GM21825 (cell line): Measurements from ENCODE around the gene SHC3.

ENCODE experiments used
- ATAC-seq: cut with Tn5 transposase; IDR thresholded peaks from one replicate; pipeline ENCODE4 v1.9.1; 2021; ENCODE audit warnings: mild to moderate bottlenecking, moderate library complexity; ENCODE audit not compliant: unreplicated experiment

The SHC3 gene

GRCh38 chr9:89154651-89155336, 23.8 kb downstream of the SHC3 start:
- ATAC-seq, result no peak

GRCh38 chr9:89154218-89154617, 24.4 kb downstream of the SHC3 start:
- no peak for ATAC-seq

- no peak for ATAC-seq
These were observed 25.2 kb downstream of the SHC3 start for GRCh38 chr9:89153232-89154017.

GRCh38 chr9:89149726-89150125, 28.9 kb downstream of the SHC3 start:
- ATAC-seq, result no peak

- no peak for ATAC-seq
These were observed 33.5 kb downstream of the SHC3 start for GRCh38 chr9:89145097-89145496.

GRCh38 chr9:89144238-89144637, 34.4 kb downstream of the SHC3 start:
- ATAC-seq, result no peak

- ATAC-seq, result no peak
These were observed 35.4 kb downstream of the SHC3 start for GRCh38 chr9:89143266-89143665.

- ATAC-seq, result no peak
These were observed 39.2 kb downstream of the SHC3 start for GRCh38 chr9:89139455-89139854.

- ATAC-seq, result no peak
These were observed 39.9 kb downstream of the SHC3 start for GRCh38 chr9:89138463-89139390.

GRCh38 chr9:89137542-89138462, 40.8 kb downstream of the SHC3 start:
- no peak for ATAC-seq

GRCh38 chr9:89135591-89136166, 42.9 kb downstream of the SHC3 start:
- no peak for ATAC-seq

GRCh38 chr9:89134709-89135108, 43.9 kb downstream of the SHC3 start:
- ATAC-seq, result no peak

- ATAC-seq, result no peak
These were observed 55.7 kb downstream of the SHC3 start for GRCh38 chr9:89122949-89123348.

GRCh38 chr9:89120704-89121103, 57.9 kb downstream of the SHC3 start:
- ATAC-seq, result no peak

- ATAC-seq, result no peak
These were observed 61.8 kb downstream of the SHC3 start for GRCh38 chr9:89116805-89117192.

- ATAC-seq, result no peak
These were observed 62.4 kb downstream of the SHC3 start for GRCh38 chr9:89116064-89116804.

GRCh38 chr9:89115426-89115825, 63.2 kb downstream of the SHC3 start:
- no peak for ATAC-seq

GRCh38 chr9:89114741-89115140, 63.9 kb downstream of the SHC3 start:
- no peak for ATAC-seq

- no peak for ATAC-seq
These were observed 64.8 kb downstream of the SHC3 start for GRCh38 chr9:89113851-89114250.
